Sigmoid colon (tissue), 4 donors: Measurements from ENCODE around the gene GMDS.

ENCODE experiments used
- CTCF ChIP-seq, 4 experiments: fragments of 450-650 bp in 3 of 4; fragments of 200-600 bp in 1 of 4; IDR thresholded peaks; one replicate each; pipeline ENCODE4 v1.5.1; 2016 to 2019; ENCODE audit warnings: antibody characterized with exemption in 4 of 4, mild to moderate bottlenecking in 3 of 4, moderate library complexity in 2 of 4
- EP300 ChIP-seq, 4 donors: sonication (generic); formaldehyde crosslinking; IDR thresholded peaks; one replicate each; pipeline ENCODE4 v1.6.1; 2017; ENCODE audit warnings: antibody characterized with exemption in 4 of 4
- POLR2A ChIP-seq, 2 donors: fragments of 450-650 bp; IDR thresholded peaks; one replicate each; pipeline ENCODE4 v1.6.1; 2016; ENCODE audit warnings: antibody characterized with exemption in 2 of 2, mild to moderate bottlenecking in 2 of 2, moderate library complexity in 2 of 2
- POLR2AphosphoS5 ChIP-seq, 4 donors: sonication (generic); formaldehyde crosslinking; IDR thresholded peaks; one replicate each; pipeline ENCODE4 v1.6.1; 2017; ENCODE audit warnings: antibody characterized with exemption in 4 of 4

GRCh38 chr6:2166717-2167116 lies 78.7 kb downstream of the GMDS start:
- TF ChIP-seq CTCF (IDR thresholded peaks at IDR 0.05) (no peak), POLR2A (IDR thresholded peaks at IDR 0.05) (no peak), POLR2AphosphoS5 (IDR thresholded peaks at IDR 0.05) (no peak), EP300 (IDR thresholded peaks at IDR 0.05) (no peak)
